GM12873 (cell line): ENCODE measurements around the gene OR1D2.
"Not testable (repeated sequence)": the region's sequence is repeated elsewhere in the genome, so short reads cannot be mapped to it uniquely, and the experiment has no call there.

Source experiments
- TF ChIP-seq, protein P1 (sequence below): IDR thresholded peaks from 2 replicates; pipeline ENCODE4 v1.5.1; 2012; ENCODE audit warnings: low read depth, mild to moderate bottlenecking, moderate library complexity, low read length, control low read depth; ENCODE audit not compliant: insufficient read depth; ENCODE audit errors: missing control alignments

OR1D2 gene, protein sequence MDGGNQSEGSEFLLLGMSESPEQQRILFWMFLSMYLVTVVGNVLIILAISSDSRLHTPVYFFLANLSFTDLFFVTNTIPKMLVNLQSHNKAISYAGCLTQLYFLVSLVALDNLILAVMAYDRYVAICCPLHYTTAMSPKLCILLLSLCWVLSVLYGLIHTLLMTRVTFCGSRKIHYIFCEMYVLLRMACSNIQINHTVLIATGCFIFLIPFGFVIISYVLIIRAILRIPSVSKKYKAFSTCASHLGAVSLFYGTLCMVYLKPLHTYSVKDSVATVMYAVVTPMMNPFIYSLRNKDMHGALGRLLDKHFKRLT

DNA sequence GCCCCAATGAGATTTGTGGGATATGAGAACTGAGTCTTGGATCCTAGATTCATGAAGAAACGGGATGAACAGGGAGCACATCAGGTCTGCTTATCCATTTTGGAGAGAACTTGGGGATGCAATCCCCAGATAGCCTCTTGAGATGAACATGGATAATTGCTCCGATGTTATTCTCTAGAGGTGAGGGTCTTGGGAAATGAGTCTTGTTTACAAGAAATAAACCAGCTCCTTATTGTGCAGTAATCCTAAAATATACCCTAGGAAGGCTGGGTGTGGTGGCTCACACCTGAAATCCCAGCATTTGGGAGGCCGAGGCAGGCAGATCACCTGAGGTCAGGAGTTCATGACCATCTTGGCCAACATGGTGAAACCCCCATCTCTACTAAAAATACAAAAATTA is at the start of gene OR1D2:
TSS of gene OR1D2 (minus strand) at position 101 of the 400 bp plus-strand sequence. CDS start 11,426 bp downstream, outside the sequence.
- TF ChIP-seq, protein P1, sequence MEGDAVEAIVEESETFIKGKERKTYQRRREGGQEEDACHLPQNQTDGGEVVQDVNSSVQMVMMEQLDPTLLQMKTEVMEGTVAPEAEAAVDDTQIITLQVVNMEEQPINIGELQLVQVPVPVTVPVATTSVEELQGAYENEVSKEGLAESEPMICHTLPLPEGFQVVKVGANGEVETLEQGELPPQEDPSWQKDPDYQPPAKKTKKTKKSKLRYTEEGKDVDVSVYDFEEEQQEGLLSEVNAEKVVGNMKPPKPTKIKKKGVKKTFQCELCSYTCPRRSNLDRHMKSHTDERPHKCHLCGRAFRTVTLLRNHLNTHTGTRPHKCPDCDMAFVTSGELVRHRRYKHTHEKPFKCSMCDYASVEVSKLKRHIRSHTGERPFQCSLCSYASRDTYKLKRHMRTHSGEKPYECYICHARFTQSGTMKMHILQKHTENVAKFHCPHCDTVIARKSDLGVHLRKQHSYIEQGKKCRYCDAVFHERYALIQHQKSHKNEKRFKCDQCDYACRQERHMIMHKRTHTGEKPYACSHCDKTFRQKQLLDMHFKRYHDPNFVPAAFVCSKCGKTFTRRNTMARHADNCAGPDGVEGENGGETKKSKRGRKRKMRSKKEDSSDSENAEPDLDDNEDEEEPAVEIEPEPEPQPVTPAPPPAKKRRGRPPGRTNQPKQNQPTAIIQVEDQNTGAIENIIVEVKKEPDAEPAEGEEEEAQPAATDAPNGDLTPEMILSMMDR, result no peak

DNA sequence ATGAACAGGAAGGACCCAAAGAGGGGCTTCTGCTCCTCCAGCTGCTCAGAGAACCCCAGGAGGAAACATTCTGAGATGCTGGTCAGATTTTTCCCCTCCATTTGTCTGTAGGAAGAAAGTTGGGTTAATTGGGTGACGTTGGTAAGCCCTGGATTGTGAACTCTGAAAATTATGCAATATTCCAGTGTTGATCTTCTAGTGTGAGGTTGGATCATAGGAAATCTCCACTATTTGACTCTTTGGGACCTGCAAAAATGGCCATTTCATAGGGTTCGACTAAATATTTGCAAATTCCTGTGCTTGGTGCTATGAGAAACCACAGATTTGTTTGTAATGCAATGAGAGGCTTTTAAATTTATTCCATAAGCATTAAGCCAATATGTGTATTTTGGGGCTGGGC is 23.2 kb upstream of the OR1D2 start, which contains the start of gene OR1G1:
TSS of gene OR1G1 (minus strand) at position 101 of the 400 bp plus-strand sequence. CDS start at position 101, 0 bp downstream.
- TF ChIP-seq, protein P1, result no peak

DNA sequence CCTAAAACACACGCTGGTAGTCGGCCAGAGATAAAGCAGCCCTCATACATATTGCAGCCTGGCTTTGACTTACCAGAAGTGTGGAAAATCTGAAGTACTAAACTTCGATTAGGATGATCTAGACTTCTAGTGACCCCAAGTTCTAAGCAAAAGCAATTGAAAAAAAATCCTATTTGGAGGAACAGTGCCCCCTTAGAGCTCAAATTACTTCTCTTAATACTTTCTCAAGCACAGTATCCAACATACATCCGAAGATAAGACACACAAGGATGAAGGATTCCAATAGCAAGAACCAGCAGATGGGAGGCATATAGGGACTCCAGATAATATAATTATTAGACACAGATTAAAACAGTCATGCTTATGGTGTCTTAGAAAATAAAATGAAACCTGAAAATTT is 30.4 kb downstream of the OR1D2 start:
- TF ChIP-seq, protein P1, result peak; percentile 34

GRCh38 chr17:3063507-3063906 is 40.7 kb downstream of the OR1D2 start, which contains the start of gene OR1D5:
OR1D5 (minus strand) TSS chr17:3063607; CDS start chr17:3063607, 0 bp downstream.
- TF ChIP-seq, protein P1, result not testable (repeated sequence)

GRCh38 chr17:3049705-3050295 is 54.4 kb downstream of the OR1D2 start:
- TF ChIP-seq, protein P1, result no peak

- TF ChIP-seq, protein P1, result peak; percentile 71
These were observed 55.3 kb downstream of the OR1D2 start for GRCh38 chr17:3048727-3049471.

GRCh38 chr17:3046753-3047152 is 57.5 kb downstream of the OR1D2 start:
- TF ChIP-seq, protein P1, result no peak
